HG02938 (cell line): ENCODE data around the gene COL25A1.

ENCODE experiments used
- ATAC-seq: cut with Tn5 transposase; IDR thresholded peaks from one replicate; pipeline ENCODE4 v1.9.1; 2021; ENCODE audit warnings: mild to moderate bottlenecking, moderate library complexity; ENCODE audit not compliant: unreplicated experiment

Gene COL25A1

GRCh38 chr4:108926061-108926460 lies 376.4 kb downstream of the COL25A1 start:
- no peak for ATAC-seq

GRCh38 chr4:108922191-108922590 lies 380.3 kb downstream of the COL25A1 start:
- no peak for ATAC-seq

- no peak for ATAC-seq
Observed at GRCh38 chr4:108920395-108921087, 381.9 kb downstream of the COL25A1 start.

- ATAC-seq, result no peak
Observed at GRCh38 chr4:108919226-108919893, 383.1 kb downstream of the COL25A1 start.

- ATAC-seq, result no peak
Observed at GRCh38 chr4:108917255-108917654, 385.2 kb downstream of the COL25A1 start.

GRCh38 chr4:108916638-108917037 lies 385.8 kb downstream of the COL25A1 start:
- ATAC-seq, result no peak

- no peak for ATAC-seq
Observed at GRCh38 chr4:108906866-108907367, 395.5 kb downstream of the COL25A1 start.

- no peak for ATAC-seq
Observed at GRCh38 chr4:108906006-108906405, 396.5 kb downstream of the COL25A1 start.

- no peak for ATAC-seq
Observed at GRCh38 chr4:108903464-108904221, 398.8 kb downstream of the COL25A1 start.

GRCh38 chr4:108902769-108903168 lies 399.7 kb downstream of the COL25A1 start:
- no peak for ATAC-seq

- ATAC-seq, result no peak
Observed at GRCh38 chr4:108901291-108901690, 401.2 kb downstream of the COL25A1 start.

- ATAC-seq, result no peak
Observed at GRCh38 chr4:108900018-108900580, 402.4 kb downstream of the COL25A1 start.

- no peak for ATAC-seq
Observed at GRCh38 chr4:108893468-108893867, 409.0 kb downstream of the COL25A1 start.

GRCh38 chr4:108891896-108892590 lies 410.4 kb downstream of the COL25A1 start:
- no peak for ATAC-seq

GRCh38 chr4:108890484-108890881 lies 412.0 kb downstream of the COL25A1 start:
- no peak for ATAC-seq

GRCh38 chr4:108889696-108890483 lies 412.6 kb downstream of the COL25A1 start:
- no peak for ATAC-seq

GRCh38 chr4:108888769-108889168 lies 413.7 kb downstream of the COL25A1 start:
- no peak for ATAC-seq

- no peak for ATAC-seq
Observed at GRCh38 chr4:108887034-108887433, 415.4 kb downstream of the COL25A1 start.

- no peak for ATAC-seq
Observed at GRCh38 chr4:108885211-108885610, 417.2 kb downstream of the COL25A1 start.

- no peak for ATAC-seq
Observed at GRCh38 chr4:108884596-108884995, 417.9 kb downstream of the COL25A1 start.
